Stimulated activated CD4-positive, alpha-beta T cell treated with anti-CD3 and anti-CD28 coated beads, TNF-alpha, amount 100 ng/mL, for 1 hour (primary cell): ENCODE data around the gene NHLRC4.
A peak's percentile ranks its signal among the peaks of the same experiment; 100 is the strongest.

Experiments used
- DNase-seq, 3 donors: peaks; one replicate each; pipeline ENCODE4 v3.0.0-alpha.2; 2020; ENCODE audit warnings: low read depth in 3 of 3, low spot score in 1 of 3

Gene NHLRC4

DNA sequence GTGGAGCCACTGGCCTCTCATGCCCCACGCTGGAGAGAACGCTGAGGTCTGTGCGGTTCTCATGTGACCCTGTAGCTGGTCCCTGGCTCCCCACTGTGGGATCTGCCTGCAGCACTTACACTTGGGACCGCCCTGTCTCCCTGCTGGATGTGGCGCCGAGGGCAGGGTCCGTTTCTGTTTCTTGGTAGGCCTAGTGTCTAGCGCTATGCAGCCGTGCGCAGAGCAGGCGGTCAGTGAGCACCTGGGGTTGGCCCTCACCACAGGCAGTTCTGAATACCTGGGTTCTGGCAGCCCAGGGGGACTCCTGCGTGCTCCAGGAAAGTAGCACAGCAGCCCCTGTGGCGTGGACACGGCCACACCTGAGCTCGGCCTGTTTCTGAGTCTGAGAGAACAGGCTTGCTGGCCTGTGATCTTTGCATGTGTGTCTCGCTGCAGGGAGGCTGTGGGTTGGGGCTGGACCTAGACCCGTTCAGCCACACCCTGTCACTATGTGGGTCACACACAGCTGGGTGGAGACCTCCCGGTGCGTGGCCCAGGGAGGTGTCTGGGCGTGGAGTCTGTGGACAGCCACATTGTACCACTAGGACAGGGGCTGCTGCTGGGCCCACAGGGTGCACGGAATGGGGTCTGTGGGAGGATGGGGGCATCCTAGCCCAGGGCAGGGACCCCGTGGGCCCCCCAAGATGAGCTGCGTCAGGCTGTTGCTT is 36.5 kb upstream of the NHLRC4 start:
- DNase-seq = no peak

DNA sequence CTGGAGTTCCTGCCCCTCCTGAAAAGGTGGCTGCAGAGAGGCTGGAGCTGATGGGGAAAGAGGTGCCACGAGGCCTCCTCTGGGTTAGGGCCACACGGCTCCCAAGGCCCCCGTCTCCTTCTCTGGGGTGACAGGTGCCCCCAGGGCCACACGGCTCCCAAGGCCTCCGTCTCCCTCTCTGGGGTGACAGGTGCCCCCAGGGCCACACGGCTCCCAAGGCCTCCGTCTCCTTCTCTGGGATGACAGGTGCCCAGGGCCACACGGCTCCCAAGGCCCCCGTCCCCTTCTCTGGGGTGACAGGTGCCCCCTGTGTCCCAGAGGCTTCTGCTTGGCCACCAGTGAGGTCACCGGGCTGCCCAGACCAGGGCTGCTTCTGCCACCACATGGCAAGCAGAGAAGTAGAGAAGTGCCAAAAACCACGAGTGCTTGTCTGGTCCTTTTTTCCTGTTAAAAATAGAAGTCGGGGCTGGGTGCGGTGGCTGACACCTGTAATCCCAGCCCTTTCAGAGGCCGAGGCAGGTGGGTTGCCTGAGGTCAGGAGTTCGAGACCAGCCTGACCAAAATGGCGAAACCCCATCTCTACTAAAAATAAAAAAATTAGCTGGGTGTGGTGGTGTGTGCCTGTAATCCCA is 35.2 kb upstream of the NHLRC4 start:
- no peak for DNase-seq

DNA sequence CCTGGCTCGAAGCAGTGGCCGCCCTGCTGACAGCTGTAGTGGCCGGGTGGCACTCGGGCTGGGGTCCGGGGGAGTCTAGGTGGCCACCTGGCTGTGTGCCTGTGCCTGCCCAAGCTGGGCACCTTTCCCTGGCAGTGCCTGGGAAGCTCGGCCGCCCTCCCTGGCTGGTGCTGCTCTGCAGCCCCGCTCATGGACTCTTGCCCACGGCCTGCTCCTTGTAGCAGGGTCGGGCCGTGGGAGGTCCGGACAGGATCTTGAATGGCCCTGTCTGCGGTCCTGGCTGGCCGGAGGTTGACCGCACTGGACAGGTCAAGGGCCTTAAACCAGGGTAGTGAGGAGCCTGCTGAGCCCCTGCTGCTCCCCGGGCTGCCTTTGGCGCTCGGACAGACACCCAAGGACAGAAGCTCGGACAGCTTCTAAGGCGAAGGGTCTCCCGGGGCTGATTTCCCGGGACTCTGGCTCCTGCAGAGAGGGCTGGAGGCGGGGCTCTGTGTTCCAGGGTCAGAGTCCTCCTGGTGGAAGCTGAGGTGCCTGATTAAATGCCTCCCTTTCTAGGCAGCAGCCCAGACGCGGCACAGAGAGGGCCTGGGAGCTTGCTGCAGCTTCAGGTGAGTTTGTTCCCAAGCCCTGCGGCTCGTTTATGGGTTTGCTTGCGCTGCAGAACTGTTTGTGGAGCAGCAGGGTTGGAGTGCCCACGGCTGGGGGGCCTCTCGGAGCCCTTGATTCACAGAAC is 33.2 kb upstream of the NHLRC4 start:
- no peak for DNase-seq

DNA sequence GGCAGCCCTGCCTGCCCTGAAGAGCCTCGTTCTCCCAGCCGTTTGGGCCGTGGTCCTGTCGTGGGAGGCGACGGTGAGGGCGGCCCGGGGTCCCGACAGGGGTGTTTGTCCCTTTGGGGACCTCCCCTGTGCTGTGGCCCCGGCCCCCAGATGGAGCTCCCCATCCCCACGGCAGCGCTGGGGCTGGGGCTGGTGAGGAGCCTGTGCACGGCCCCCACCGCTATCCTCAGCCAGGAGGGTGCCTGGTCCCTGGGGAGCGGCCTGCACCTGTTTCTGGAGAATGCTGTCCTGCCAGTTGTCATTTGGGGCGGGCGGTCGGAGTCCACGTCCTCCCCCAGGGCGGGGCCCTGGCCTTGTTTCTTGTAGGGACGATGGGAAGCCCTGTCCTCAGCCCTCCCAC is 32.7 kb upstream of the NHLRC4 start:
- no peak for DNase-seq

DNA sequence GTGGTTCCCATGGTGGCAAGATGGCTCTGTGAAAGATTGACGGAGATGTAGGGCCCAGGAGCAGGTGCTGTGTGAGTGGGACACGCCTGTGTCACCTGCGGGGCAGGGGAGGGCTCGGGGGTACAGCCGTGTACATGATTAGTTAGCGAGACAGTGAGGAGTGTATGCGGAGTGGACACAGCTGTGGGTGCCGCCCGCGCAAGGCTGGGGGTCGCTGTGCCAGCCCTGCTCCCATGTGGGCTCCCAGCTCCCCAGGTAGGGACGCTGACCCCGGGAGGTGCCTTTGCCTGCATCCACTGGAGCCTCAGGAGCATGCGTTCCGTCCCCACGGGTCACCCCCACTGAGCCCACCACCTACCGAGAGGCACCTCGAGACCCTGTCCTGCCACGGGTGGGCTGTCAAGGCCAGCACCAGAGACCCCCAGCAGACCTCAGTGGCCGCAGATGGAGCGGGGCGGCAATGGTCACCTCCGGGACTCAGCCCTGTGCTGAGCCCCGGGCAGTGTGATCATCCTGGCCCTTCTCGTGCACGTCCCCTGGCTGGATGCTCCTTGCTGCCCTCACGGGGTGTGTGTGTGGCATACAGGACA is 31.9 kb upstream of the NHLRC4 start:
- no peak for DNase-seq

DNA sequence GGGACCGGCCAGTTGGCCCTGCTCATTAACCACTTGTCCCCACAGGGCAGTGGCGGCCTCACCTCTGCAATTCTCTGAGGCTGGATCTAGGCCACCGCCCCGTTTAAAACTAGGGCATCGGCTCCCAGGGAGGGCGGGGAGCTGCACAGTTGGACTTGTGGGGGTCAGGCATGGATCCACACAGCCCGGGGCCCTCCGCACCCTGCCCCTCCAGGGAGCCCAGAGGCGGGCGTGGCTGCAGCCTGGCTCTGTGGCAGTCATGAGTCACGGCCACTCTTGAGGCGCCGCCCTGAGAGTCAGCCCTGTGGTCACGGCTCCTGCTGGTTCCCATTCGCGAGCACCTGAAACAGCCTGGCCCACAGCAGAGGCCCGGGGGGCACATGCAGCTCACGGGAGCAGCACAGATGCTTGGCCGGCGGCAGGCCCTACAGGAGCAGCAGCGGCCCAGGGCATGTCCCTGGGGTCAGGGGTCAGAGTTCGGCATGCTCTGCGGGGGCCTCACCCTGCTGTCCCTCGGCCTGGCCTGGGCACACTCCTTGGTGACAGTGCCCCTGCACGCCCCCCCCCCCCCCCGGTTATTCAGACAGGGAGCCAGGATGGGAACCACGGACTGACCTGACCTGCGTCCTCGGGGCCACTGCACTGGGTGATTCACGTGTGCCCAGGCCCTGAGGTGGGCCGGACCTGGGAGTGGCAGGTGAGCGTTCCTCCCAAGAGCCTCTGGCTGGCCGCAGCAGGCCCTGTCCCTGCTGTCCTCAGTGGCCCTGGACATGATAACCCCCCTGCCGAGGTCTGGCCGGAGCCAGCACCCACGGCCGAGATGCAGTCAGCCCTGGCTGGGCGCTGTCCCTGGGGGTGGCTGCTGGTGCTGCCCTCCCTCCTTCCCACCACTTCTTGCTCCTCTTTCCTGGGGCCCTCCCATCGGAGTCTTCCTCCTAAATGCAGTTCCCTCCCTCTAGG is 31.1 kb upstream of the NHLRC4 start:
- DNase-seq = no peak

DNA sequence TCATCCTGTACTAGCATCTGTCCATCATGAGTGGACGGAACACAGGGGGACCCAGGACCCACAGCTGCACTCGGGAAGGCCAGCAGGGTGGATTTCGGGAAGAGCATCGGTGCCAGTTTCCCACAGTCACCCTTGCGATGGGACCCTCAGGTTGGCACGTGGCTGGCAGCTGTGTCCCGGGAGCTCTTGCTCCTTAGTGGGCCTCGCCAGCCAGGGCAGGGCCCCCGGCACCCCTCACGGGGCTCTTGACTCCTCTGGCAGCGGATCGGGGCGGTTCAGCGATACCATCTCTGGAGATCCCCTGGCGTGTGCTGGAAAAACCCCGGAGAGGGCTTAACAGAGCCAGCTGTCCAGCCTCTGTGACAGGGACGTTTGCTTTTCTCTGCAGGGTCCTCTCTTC is 30.1 kb upstream of the NHLRC4 start:
- no peak for DNase-seq

DNA sequence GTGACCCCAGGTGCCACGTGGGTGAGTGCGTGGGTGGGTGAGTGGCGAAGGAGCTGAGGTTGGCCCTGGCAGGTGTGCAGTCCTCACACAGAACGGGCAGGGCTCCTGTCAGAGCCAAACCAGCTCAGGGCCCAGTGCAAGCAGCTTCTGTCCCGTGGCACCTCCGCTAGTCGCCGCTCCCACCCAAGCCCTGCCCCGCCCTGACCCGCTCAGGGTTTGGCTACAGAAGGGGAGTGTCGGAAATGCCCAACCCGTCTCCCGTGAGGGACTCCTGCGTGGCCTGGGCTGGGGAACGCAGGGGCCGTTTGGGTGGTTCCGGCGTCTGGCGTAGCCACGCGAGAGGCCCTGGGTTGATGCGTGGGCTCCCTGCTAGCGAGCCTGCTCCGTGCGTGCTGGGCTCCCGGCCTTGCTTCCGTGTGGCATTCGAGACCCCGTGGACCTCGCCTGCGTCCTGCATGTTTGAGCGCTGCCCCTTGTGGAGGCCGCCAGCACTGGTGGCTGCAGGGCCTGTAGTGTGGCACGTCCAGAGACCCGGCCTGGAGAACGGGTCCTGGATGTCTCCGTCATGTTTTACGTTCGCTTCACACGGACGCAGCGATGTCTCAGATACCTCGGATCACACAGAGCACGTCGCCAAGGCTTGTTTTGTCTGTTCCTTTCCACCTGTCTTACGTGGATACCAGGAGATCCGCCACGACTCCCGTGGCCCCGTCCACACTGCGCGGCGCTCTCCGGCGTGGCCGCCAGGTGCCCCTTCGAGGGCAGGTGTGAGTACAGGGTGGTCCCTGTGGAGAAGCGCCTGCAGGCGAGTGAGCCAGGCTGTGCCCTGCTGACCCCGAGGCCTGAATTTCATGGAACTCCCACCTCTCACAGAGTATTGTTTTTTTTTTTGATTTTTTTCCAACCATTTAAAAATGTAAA is 29.1 kb upstream of the NHLRC4 start:
- DNase-seq = no peak

DNA sequence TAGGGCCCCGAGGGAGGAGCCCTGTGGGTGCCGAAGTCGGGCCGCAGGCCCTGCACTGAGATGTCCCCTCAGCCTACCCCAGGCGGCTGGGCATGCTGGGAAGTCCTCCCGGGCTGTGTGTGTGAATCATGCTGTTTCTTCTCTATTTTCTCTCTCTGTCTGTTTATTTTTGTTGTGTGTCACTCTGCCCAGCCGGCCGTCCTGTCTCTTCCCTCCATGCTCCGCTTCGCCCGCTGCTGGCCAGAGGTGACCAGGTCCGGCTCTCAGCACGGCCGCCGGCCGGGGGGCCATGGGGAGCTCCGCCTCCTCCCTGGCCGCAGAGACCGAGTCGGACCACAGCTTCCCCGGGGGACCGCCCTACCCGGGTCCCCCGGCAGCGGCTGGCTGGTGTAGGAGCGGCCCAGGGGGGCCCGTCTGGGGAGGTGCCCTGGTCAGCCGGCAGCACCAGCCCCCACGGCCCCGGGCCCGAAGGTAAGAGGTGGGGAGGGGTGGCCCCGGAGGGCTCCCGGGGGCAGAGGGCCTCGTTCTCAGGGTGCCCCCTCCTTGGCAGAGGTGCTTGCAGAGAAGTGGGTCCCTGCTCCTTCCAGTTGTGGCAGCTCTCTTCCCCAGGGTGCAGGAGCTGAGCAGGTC is 26.8 kb upstream of the NHLRC4 start:
- DNase-seq = no peak

DNA sequence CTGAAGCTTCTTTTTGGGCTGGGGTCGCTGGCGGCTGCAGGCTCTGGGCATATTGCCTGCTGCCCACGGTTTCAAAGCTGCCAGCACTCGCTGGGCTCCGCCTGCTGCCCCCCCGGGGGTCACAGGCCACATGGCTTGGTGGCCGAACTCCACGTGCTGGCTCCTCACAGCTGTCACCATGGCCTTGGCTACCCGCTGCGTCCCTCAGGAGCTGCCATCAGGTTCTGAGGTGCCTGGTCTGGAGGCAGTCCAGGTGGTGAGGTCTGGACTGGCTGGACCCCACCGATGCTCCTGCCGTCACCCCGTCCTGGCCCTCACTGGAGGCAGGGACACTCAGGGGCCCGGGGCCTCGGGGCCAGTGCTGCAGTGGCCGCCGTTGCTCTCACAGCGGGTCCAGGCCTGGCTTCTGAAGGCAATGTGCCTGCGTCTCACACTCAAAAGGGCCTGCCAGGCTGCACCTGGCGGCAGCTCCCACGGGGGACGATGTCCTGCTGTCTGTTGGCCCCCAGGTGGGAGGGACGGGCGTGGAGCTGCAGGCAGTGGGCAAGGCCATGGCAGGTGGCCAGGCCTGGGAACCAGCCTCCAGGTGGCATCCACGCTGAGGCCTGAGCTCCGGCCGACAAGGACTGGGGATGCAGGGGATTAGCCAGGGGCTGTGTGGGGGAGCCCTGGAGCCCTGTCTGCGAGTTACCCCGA is 26.0 kb upstream of the NHLRC4 start:
- no peak for DNase-seq

DNA sequence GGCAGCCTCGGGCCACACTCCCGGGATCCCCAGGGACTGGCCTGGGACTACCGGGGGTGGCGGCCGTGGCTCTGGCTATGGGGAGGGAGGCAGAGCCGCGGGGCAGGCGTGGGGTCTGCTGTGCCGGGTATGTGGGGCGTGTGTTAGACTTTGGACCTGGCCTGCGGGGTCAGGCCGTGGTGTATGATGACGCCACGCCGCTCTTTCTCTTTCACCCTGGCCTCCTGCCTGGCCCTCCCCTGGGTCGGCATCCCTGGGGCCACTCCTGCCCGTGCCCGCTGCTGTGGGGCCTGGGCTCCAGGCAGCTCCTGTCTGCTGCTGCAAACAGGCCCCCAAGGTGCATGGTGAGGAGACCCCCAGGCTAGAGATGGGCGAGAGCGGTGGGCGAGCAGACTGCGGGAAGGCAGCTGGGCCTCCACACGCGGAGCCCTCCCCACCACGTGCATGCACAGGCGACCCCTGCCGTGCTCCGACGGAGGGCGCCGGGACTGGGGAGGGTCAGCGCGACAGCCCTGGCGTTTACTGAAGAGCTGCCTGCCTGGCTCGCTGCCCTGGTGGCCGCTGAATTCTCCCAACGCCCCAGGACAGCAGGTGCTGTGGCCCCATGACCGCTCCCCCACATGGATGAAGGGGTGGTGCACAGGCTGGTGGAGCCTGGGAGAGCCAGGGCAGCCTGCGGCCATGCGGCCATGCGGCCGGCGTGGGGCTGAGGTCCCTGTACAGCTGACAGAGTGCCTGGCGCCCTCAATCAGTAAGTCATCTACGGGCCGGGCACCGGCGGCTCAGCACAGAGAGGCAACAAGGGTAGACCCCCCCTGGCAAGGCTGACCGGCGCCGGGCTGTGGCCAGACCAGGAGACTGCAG is 23.3 kb upstream of the NHLRC4 start:
- DNase-seq = no peak

DNA sequence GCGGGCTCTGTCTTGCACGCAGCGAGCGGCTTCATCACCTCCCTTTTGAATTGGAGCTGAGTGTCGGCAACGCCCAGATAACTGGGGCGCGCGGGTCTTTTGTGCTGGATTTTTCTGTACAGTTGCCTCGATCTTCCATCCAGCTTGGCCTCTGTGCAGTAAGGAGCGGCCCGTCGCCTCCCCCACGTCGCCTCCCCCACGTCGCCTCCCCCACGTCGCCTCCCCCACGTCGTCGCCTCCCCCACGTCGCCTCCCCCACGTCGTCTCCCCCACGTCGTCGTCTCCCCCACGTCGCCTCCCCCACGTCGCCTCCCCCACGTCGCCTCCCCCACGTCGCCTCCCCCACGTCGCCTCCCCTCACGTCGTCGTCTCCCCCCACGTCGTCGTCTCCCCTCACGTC is 22.3 kb upstream of the NHLRC4 start:
- no peak for DNase-seq

DNA sequence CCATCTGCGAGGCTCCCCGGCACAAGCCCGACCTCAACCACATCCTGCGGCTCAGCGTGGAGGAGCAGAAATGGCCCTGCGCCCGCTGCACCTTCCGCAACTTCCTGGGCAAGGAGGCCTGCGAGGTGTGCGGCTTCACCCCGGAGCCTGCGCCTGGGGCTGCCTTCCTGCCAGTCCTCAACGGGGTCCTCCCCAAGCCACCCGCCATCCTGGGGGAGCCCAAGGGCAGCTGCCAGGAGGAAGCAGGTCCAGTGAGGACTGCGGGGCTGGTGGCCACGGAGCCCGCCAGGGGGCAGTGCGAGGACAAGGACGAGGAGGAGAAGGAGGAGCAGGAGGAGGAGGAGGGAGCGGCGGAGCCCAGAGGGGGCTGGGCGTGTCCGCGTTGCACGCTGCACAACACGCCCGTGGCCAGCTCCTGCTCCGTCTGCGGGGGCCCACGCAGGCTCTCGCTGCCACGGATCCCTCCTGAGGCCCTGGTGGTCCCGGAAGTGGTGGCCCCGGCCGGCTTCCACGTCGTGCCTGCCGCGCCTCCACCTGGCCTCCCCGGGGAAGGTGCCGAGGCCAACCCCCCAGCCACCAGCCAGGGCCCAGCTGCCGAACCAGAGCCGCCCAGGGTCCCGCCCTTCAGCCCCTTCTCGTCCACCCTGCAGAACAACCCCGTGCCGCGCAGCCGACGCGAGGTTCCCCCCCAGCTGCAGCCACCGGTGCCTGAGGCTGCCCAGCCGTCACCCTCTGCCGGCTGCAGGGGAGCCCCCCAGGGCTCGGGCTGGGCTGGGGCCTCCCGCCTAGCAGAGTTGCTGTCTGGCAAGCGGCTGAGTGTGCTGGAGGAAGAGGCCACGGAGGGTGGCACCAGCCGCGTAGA is 19.7 kb upstream of the NHLRC4 start:
- DNase-seq = peak in 1 of 3 donors; percentile 45

DNA sequence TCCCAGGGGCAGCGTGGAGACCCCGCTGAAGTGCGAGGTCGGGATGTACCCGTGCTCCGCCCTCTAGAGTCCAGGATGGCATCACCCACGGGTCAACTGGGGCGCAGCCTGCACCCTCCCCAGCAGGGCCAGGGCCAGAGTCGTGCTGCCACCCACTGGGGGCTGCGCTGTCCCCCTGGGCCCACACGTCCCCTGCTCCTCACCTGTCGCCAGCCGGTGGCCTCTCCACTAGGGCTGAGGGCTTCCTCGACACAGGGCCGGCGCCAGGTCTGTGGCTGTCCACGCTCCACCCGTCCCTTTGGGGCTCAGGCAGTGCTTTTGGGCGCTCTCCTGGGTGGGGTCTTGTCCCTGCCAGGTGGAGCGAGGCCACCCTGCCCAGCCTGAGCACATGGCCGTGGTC is 18.2 kb upstream of the NHLRC4 start:
- no peak for DNase-seq

DNA sequence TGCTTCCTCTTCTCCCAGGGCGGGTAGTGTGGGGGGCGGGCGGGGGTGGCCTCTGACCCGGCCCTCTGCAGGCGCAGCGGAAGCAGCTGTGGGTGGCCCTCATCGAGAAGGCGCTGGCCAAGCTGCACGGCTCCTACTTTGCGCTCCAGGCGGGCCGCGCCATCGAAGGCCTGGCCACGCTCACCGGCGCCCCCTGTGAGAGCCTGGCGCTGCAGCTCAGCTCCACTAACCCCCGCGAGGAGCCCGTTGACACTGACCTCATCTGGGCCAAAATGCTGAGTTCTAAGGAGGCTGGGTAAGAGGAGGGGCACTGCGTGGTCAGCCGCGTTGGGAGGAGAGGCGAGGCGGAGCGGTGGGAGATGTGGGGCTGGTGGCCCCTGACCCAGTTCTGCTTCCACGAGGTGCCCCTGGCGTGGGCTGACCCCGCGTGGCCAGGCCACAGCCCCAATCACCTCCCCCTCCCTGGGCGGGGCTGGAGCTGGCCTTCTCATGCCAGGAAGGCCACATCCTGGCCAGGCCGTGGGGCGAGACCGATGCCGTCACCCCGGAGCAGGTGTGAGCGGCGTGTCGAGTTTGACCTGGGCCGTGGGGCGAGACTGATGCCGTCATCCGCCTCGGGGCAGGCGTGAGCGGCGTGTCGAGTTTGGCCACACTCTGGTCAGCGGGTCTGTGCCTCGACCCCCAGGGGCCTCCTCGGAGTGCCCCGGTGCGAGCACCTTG is 17.1 kb upstream of the NHLRC4 start:
- no peak for DNase-seq

DNA sequence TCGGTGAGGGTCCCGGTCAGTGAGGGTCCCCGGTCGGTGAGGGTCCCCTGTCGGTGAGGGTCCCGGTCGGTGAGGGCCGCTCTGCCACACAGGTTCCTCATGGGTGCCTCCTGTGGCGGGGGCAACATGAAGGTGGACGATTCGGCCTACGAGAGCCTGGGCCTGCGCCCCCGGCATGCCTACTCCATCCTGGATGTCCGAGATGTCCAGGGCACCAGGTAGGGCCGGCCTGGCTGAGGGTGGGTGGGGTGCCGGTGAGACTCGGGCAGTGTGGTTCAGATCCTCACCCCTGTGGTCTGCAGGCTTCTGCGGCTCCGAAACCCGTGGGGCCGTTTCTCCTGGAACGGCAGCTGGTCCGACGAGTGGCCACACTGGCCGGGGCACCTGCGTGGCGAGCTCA is 15.6 kb upstream of the NHLRC4 start:
- DNase-seq = no peak
